ENCODE results near the gene VARS2.

GRCh38 chr6:30886897-30887255 lies 27.2 kb upstream of the VARS2 start:
- TF ChIP-seq CTCF (IDR thresholded peaks at IDR 0.05) (no peak), POLR2A (IDR thresholded peaks at IDR 0.05) (no peak)

All from lower leg skin (tissue), 3 donors.